ENCODE data around the gene BCR.

BCR gene

GRCh38 chr22:23259916-23260644 lies 79.8 kb downstream of the BCR start:
- no peak overlapping the region for H3K4me3 ChIP-seq (ENCODE audit: low read depth, low read length)
- TF ChIP-seq CTCF (IDR thresholded peaks at IDR 0.05; ENCODE audit: borderline replicate concordance, insufficient read depth, low read depth, low read length): no peak

- TF ChIP-seq CTCF (IDR thresholded peaks at IDR 0.05; ENCODE audit: borderline replicate concordance, insufficient read depth, low read depth, low read length): no peak
- H3K4me3 ChIP-seq (ENCODE audit: low read depth, low read length): no peak overlapping the region
Observed at GRCh38 chr22:23260645-23261581, 80.6 kb downstream of the BCR start.

- H3K4me3 ChIP-seq (ENCODE audit: low read depth, low read length): no peak overlapping the region
- no peak for TF ChIP-seq CTCF (IDR thresholded peaks at IDR 0.05; ENCODE audit: borderline replicate concordance, insufficient read depth, low read depth, low read length)
Observed at GRCh38 chr22:23261900-23262450, 81.7 kb downstream of the BCR start.

- TF ChIP-seq CTCF (IDR thresholded peaks at IDR 0.05; ENCODE audit: borderline replicate concordance, insufficient read depth, low read depth, low read length): no peak
- no peak overlapping the region for H3K4me3 ChIP-seq (ENCODE audit: low read depth, low read length)
Observed at GRCh38 chr22:23262518-23263332, 82.4 kb downstream of the BCR start.

GRCh38 chr22:23263651-23264555 lies 83.6 kb downstream of the BCR start:
- no peak overlapping the region for H3K4me3 ChIP-seq (ENCODE audit: low read depth, low read length)
- TF ChIP-seq CTCF (IDR thresholded peaks at IDR 0.05; ENCODE audit: borderline replicate concordance, insufficient read depth, low read depth, low read length): no peak
